Upper lobe of left lung (tissue), 6 donors: ENCODE data around the gene ZKSCAN3. TPM values are rescaled to one million over a fixed set of nuclear protein-coding genes. Genes with fewer than 3 reads are reported as not detected.
A peak's percentile ranks its signal among the peaks of the same experiment; 100 is the strongest.

Source experiments
- ATAC-seq, 2 donors: fragments of 200-7000 bp; cut with Tn5 transposase; one replicate each; pipeline ENCODE4 v1.9.1; 2022; ENCODE audit warnings: mild to moderate bottlenecking in 2 of 2, moderate library complexity in 2 of 2; ENCODE audit not compliant: low FRiP score in 2 of 2
- DNase-seq, 2 donors: peaks; one replicate each; pipeline ENCODE4 v3.0.0-alpha.2; 2019 to 2020
- H3K27ac ChIP-seq, 4 donors: fragments of 200-600 bp; sonication (generic); one replicate each; pipeline ENCODE4 v1.5.1; 2016 to 2019
- H3K27me3 ChIP-seq, 4 donors: fragments of 200-600 bp; sonication (generic); one replicate each; pipeline ENCODE4 v1.5.1; 2017 to 2019
- H3K36me3 ChIP-seq, 4 donors: fragments of 200-600 bp; sonication (generic); one replicate each; pipeline ENCODE4 v1.5.1; 2016 to 2019
- H3K4me1 ChIP-seq, 4 donors: fragments of 200-600 bp; sonication (generic); one replicate each; pipeline ENCODE4 v1.5.1; 2018 to 2019
- H3K4me3 ChIP-seq, 4 donors: fragments of 200-600 bp; sonication (generic); one replicate each; pipeline ENCODE4 v1.5.1; 2017 to 2019; ENCODE audit warnings: mild to moderate bottlenecking in 2 of 4, moderate library complexity in 1 of 4
- H3K9me3 ChIP-seq, 4 donors: fragments of 200-600 bp; sonication (generic); one replicate each; pipeline ENCODE4 v1.5.1; 2018 to 2019
- CTCF ChIP-seq, 6 experiments: fragments of 450-650 bp in 4 of 6; fragments of 200-600 bp in 2 of 6; sonication (generic) in 2 of 6; IDR thresholded peaks; one replicate each; pipeline ENCODE4 v1.5.1; 2016 to 2019; ENCODE audit warnings: antibody characterized with exemption in 6 of 6
- EP300 ChIP-seq, 4 donors: sonication (generic); formaldehyde crosslinking; IDR thresholded peaks; one replicate each; pipeline ENCODE4 v1.5.1; 2017; ENCODE audit warnings: antibody characterized with exemption in 4 of 4, control low read depth in 2 of 4
- POLR2A ChIP-seq, 4 donors: fragments of 450-650 bp; IDR thresholded peaks; one replicate each; pipeline ENCODE4 v1.5.1; 2016 to 2017; ENCODE audit warnings: antibody characterized with exemption in 4 of 4, mild to moderate bottlenecking in 2 of 4
- POLR2AphosphoS5 ChIP-seq, 2 donors: sonication (generic); formaldehyde crosslinking; IDR thresholded peaks; one replicate each; pipeline ENCODE4 v1.5.1; 2017; ENCODE audit warnings: antibody characterized with exemption in 2 of 2
- WGBS, 2 donors: methylation state at CpG; one replicate each; pipeline ENCODE4 v1.1.5; 2017 to 2018; 5-methylcytosine and 5-hydroxymethylcytosine counted together
- total RNA-seq, 6 donors: library from RNA; depleted of rRNA in 4 of 6; stranded (reverse); fragments of >200 nt in 4 of 6; gene quantifications; one replicate each; pipeline versions ENCODE4 v1.1.0 to v1.2.1, GENCODE V29; 2016 to 2021
- donor health status: DM: no; HTN: no; CAD: no; lungs with moderate emphysema.
- donor health status: DM: no; HTN: yes; CAD: no; lungs with severe emphysema.

ZKSCAN3 gene
- total RNA-seq, 6 donors from 2014 or later = 2.6 to 10.5 (median 5.6) TPM

- no peak overlapping the region for H3K27ac ChIP-seq
- no peaks in the 10 kb centered on the region for H3K4me1 ChIP-seq
- 68 to 72% methylated on average over 1 of the region's 1 CpG for WGBS, 2 donors
- H3K36me3 ChIP-seq = no peaks in the 10 kb centered on the region
- TF ChIP-seq EP300 (IDR thresholded peaks at IDR 0.05) (no peak), POLR2A (IDR thresholded peaks at IDR 0.05) (no peak)
- H3K4me3 ChIP-seq = no peak overlapping the region
- no peak for DNase-seq
- no peaks in the 10 kb centered on the region for H3K27me3 ChIP-seq
- no peak for ATAC-seq
- H3K9me3 ChIP-seq = no peaks in the 10 kb centered on the region
These were observed 5.7 kb upstream of the ZKSCAN3 start for GRCh38 chr6:28343898-28344677.

- ATAC-seq = no peak
- 100% methylated on average over 1 of the region's 1 CpG for WGBS, 2 donors
These were observed 4.5 kb upstream of the ZKSCAN3 start for GRCh38 chr6:28345201-28345600.

GRCh38 chr6:28347119-28347518 is 2.6 kb upstream of the ZKSCAN3 start:
- H3K4me3 ChIP-seq = no peak overlapping the region
- no peak overlapping the region for H3K27ac ChIP-seq
- H3K4me1 ChIP-seq = peaks cover 10 to 16% (median 13%) of the 10 kb centered on the region in 4 donors
- H3K9me3 ChIP-seq = no peaks in the 10 kb centered on the region
- no peaks in the 10 kb centered on the region for H3K27me3 ChIP-seq
- 22% methylated on average over 2 of the region's 2 CpGs for whole genome bisulfite sequencing, 2 donors
- H3K36me3 ChIP-seq = no peaks in the 10 kb centered on the region
- TF ChIP-seq EP300 (IDR thresholded peaks at IDR 0.05) (no peak), POLR2A (IDR thresholded peaks at IDR 0.05) (no peak), CTCF (IDR thresholded peaks at IDR 0.05) (no peak), POLR2AphosphoS5 (IDR thresholded peaks at IDR 0.05) (no peak)
- ATAC-seq (no peak), DNase-seq (no peak)

More at GRCh38 chr6:28345201-28345600, 4.5 kb upstream of the ZKSCAN3 start:
- peaks cover 0 to under 1% (median under 1%) of the 10 kb centered on the region in 4 donors for H3K4me1 ChIP-seq
- no peak for TF ChIP-seq POLR2AphosphoS5 (IDR thresholded peaks at IDR 0.05)
- H3K9me3 ChIP-seq = no peaks in the 10 kb centered on the region
- no peak for DNase-seq
- no peaks in the 10 kb centered on the region for H3K27me3 ChIP-seq
- H3K36me3 ChIP-seq = no peaks in the 10 kb centered on the region
- H3K4me3 ChIP-seq = no peak overlapping the region
- H3K27ac ChIP-seq = no peak overlapping the region

- peaks cover 13 to 19% (median 14%) of the 10 kb centered on the region in 4 donors for H3K4me1 ChIP-seq
- H3K27me3 ChIP-seq = no peaks in the 10 kb centered on the region
- ATAC-seq = no peak
- H3K9me3 ChIP-seq = no peaks in the 10 kb centered on the region
- H3K4me3 ChIP-seq = peak overlapping the region; percentile 62 to 88 (median 68)
- no peaks in the 10 kb centered on the region for H3K36me3 ChIP-seq
- TF ChIP-seq EP300 (IDR thresholded peaks at IDR 0.05) = no peak
- TF ChIP-seq POLR2AphosphoS5 (IDR thresholded peaks at IDR 0.05) = no peak
- TF ChIP-seq CTCF (IDR thresholded peaks at IDR 0.05) = no peak
- no peak for TF ChIP-seq POLR2A (IDR thresholded peaks at IDR 0.05)
- no peak for DNase-seq
- WGBS, 2 donors = 1 to 2% methylated on average over 9 of the region's 9 CpGs
- peak overlapping the region; percentile 64 to 85 (median 73) for H3K27ac ChIP-seq
These were observed 329 bp upstream of the ZKSCAN3 start for GRCh38 chr6:28349344-28349891.

- H3K27me3 ChIP-seq = no peaks in the 10 kb centered on the region
- no peaks in the 10 kb centered on the region for H3K36me3 ChIP-seq
- peaks cover 24 to 32% (median 27%) of the 10 kb centered on the region in 4 donors for H3K4me1 ChIP-seq
- H3K9me3 ChIP-seq = no peaks in the 10 kb centered on the region
- no peak for DNase-seq
- 51 to 53% methylated on average over 2 of the region's 2 CpGs for WGBS, 2 donors
- no peak for TF ChIP-seq POLR2A (IDR thresholded peaks at IDR 0.05)
- peak overlapping the region in 2 of 4 donors; percentile 18 to 73 for H3K27ac ChIP-seq
- ATAC-seq = no peak
- peak overlapping the region in 2 of 4 donors; percentile 66 to 88 for H3K4me3 ChIP-seq
These were observed 1.3 kb downstream of the ZKSCAN3 start for GRCh38 chr6:28351087-28351486.

- DNase-seq (no peak), ATAC-seq (no peak)
- Histone ChIP-seq H3K27me3 (no peaks in the 10 kb centered on the region), H3K4me3 (peak overlapping the region in 1 of 4 donors; percentile 88), H3K4me1 (peaks cover 28 to 36% (median 31%) of the 10 kb centered on the region in 4 donors), H3K27ac (peak overlapping the region in 2 of 4 donors; percentile 18 to 73), H3K36me3 (no peaks in the 10 kb centered on the region), H3K9me3 (no peaks in the 10 kb centered on the region)
- no peak for TF ChIP-seq POLR2A (IDR thresholded peaks at IDR 0.05)
- TF ChIP-seq POLR2AphosphoS5 (IDR thresholded peaks at IDR 0.05) = no peak
- no peak for TF ChIP-seq CTCF (IDR thresholded peaks at IDR 0.05)
- TF ChIP-seq EP300 (IDR thresholded peaks at IDR 0.05) = no peak
- 66 to 70% methylated on average over 2 of the region's 2 CpGs for WGBS, 2 donors
These were observed 1.8 kb downstream of the ZKSCAN3 start for GRCh38 chr6:28351493-28351925.
